HL-60 (cell line): ENCODE measurements around the gene SLC35F3.

Source experiments
- DNase-seq, 2 experiments: peaks; one replicate each; pipeline ENCODE4 v3.0.0-alpha.2; 2010 to 2020; ENCODE audit warnings: low read depth in 1 of 2, low spot score in 1 of 2
- H3K27ac ChIP-seq: fragments of 250-450 bp; sonication (Bioruptor Pico); replicated peaks from 2 replicates; pipeline ENCODE4 v1.5.1; 2020; ENCODE audit warnings: mild to moderate bottlenecking, moderate library complexity
- H3K27me3 ChIP-seq: fragments of 250-450 bp; sonication (Bioruptor Pico); 2 replicates; pipeline ENCODE4 v1.5.1; 2021; ENCODE audit warnings: mild to moderate bottlenecking, moderate library complexity; ENCODE audit not compliant: insufficient read depth, poor library complexity, severe bottlenecking
- H3K4me3 ChIP-seq: replicated peaks from 2 replicates; pipeline ENCODE4 v1.5.1; 2011; ENCODE audit warnings: mild to moderate bottlenecking, control low read depth, low read length; ENCODE audit not compliant: insufficient read depth
- GABPA ChIP-seq: IDR thresholded peaks from 2 replicates; pipeline ENCODE4 v1.6.1; 2012; ENCODE audit warnings: low read depth
- POLR2AphosphoS5 ChIP-seq: IDR thresholded peaks from 2 replicates; pipeline ENCODE4 v1.6.1; 2012; ENCODE audit warnings: low read depth
- SPI1 ChIP-seq: IDR thresholded peaks from 2 replicates; pipeline ENCODE4 v1.6.1; 2012; ENCODE audit warnings: low read depth, mild to moderate bottlenecking, borderline replicate concordance
- TF ChIP-seq, protein P1 (sequence below): IDR thresholded peaks from 2 replicates; pipeline ENCODE4 v1.6.1; 2012; ENCODE audit warnings: low read depth; ENCODE audit not compliant: insufficient replicate concordance
- TF ChIP-seq, protein P2 (sequence below): IDR thresholded peaks from one replicate; pipeline ENCODE4 v1.5.1; 2011; ENCODE audit warnings: low read length, control low read depth, inconsistent platforms; ENCODE audit not compliant: insufficient read depth

SLC35F3 gene

DNA sequence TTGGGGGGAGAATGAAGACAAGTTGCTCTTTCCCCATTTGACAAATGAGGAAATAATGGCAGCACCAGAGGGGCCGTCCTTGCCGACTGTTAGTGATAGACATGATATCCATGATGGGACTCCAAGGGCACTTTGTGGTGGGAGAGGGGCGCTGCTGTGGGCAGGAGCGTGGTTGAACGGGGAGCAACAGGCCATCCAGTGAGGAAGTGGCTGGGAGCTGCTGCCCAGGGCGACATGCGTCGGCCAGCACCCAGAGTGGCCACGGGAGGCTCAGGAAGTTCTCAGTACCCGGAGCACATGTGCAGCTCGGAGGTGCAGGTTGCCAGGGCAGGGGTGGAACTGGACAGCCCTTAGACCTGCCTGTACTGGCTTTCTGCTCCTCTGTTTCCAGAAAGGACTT lies 71.0 kb downstream of the SLC35F3 start:
- TF ChIP-seq, protein P1, sequence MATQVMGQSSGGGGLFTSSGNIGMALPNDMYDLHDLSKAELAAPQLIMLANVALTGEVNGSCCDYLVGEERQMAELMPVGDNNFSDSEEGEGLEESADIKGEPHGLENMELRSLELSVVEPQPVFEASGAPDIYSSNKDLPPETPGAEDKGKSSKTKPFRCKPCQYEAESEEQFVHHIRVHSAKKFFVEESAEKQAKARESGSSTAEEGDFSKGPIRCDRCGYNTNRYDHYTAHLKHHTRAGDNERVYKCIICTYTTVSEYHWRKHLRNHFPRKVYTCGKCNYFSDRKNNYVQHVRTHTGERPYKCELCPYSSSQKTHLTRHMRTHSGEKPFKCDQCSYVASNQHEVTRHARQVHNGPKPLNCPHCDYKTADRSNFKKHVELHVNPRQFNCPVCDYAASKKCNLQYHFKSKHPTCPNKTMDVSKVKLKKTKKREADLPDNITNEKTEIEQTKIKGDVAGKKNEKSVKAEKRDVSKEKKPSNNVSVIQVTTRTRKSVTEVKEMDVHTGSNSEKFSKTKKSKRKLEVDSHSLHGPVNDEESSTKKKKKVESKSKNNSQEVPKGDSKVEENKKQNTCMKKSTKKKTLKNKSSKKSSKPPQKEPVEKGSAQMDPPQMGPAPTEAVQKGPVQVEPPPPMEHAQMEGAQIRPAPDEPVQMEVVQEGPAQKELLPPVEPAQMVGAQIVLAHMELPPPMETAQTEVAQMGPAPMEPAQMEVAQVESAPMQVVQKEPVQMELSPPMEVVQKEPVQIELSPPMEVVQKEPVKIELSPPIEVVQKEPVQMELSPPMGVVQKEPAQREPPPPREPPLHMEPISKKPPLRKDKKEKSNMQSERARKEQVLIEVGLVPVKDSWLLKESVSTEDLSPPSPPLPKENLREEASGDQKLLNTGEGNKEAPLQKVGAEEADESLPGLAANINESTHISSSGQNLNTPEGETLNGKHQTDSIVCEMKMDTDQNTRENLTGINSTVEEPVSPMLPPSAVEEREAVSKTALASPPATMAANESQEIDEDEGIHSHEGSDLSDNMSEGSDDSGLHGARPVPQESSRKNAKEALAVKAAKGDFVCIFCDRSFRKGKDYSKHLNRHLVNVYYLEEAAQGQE: no peak
- TF ChIP-seq GABPA (no peak), SPI1 (no peak), POLR2AphosphoS5 (no peak)
- TF ChIP-seq, protein P2, sequence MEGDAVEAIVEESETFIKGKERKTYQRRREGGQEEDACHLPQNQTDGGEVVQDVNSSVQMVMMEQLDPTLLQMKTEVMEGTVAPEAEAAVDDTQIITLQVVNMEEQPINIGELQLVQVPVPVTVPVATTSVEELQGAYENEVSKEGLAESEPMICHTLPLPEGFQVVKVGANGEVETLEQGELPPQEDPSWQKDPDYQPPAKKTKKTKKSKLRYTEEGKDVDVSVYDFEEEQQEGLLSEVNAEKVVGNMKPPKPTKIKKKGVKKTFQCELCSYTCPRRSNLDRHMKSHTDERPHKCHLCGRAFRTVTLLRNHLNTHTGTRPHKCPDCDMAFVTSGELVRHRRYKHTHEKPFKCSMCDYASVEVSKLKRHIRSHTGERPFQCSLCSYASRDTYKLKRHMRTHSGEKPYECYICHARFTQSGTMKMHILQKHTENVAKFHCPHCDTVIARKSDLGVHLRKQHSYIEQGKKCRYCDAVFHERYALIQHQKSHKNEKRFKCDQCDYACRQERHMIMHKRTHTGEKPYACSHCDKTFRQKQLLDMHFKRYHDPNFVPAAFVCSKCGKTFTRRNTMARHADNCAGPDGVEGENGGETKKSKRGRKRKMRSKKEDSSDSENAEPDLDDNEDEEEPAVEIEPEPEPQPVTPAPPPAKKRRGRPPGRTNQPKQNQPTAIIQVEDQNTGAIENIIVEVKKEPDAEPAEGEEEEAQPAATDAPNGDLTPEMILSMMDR: no peak
- no peak for DNase-seq

DNA sequence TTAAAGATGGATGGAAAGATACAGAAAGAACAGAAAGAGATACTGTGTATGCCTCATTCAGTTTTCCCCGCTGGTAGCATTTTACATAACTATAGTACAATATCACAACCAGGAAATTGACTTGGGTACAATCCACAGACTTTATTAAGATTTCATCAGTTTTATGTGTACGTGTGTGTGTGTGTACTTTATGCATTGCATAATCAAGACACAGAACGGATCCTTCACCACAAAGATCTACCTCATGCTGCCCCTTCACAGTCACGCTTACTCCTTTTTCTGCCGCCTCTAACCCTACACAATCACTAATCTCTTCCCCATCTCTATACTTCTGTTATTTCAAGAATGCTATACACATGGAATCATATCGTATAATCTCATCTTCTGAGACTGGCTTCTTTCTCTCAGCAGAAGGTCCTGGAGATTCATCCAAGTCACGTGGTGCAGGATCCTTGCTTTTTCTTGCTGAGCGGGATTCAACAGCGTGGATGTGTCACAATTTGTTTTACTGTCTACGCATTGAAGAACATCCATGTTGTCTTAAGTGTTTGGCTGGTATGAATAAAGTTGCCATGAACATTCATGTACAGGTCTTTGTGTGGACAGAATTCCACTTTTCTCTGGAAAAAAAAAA lies 76.7 kb downstream of the SLC35F3 start:
- H3K27me3 ChIP-seq: no peaks in the 10 kb centered on the region
- TF ChIP-seq, protein P2: no peak
- TF ChIP-seq SPI1 (no peak), GABPA (no peak), POLR2AphosphoS5 (no peak)
- TF ChIP-seq, protein P1: no peak

More for the DNA sequence above, 71.0 kb downstream of the SLC35F3 start:
- Histone ChIP-seq H3K4me3 (no peak overlapping the region), H3K27ac (no peak overlapping the region), H3K27me3 (no peaks in the 10 kb centered on the region)

DNA sequence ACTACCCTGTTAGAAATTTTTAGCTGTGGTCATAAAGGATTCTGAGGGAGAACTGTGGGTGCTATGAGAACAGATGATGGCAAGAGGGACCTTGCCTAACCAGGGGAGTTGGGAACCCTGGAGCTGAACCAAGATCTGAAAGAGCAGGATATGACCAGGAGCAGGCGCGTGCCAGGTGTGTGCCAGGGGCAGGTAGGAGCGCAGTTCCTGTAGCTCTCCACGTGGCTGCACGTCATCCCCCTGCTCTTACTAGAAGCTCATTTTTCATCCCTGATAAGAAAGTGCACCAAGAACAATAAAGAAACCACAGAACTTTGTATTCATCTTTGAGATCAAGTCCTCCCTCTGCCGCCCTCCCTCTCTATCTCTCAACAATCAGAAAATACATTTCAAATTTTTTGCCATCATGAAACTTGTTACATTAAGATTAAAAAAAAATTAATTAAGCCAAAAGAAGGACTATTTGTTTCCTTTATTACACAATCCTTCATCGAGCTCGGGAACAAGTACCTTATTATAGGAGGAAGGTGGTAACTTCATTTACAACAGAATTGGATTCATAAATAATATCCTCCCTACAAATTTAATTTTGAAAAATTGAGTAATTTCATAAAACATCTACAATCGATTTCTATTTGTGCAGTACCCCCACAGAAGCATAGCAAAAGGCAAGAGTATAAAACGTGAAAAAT lies 78.5 kb downstream of the SLC35F3 start:
- H3K27me3 ChIP-seq: no peaks in the 10 kb centered on the region
- H3K4me3 ChIP-seq: no peak overlapping the region
- no peak for DNase-seq
- TF ChIP-seq POLR2AphosphoS5: no peak
- TF ChIP-seq, protein P1: no peak
- no peak for TF ChIP-seq GABPA
- TF ChIP-seq, protein P2: no peak
- no peak overlapping the region for H3K27ac ChIP-seq

More for the DNA sequence above, 76.7 kb downstream of the SLC35F3 start:
- no peak for DNase-seq
- H3K4me3 ChIP-seq: no peak overlapping the region
- H3K27ac ChIP-seq: no peak overlapping the region
